Ovary (tissue), 3 donors: ENCODE results near the gene JAM2.

ENCODE experiments used
- CTCF ChIP-seq, 3 donors: fragments of 450-650 bp in 2 of 3; fragments of 200-600 bp in 1 of 3; IDR thresholded peaks; one replicate each; pipeline versions ENCODE4 v1.5.1 to v1.8.0; 2016 to 2022; ENCODE audit warnings: antibody characterized with exemption in 3 of 3, mild to moderate bottlenecking in 1 of 3
- EP300 ChIP-seq: sonication (generic); formaldehyde crosslinking; IDR thresholded peaks from one replicate; pipeline ENCODE4 v1.6.1; 2017; ENCODE audit warnings: antibody characterized with exemption
- donor health status: DM: no; HTN: no; CAD: no.

GRCh38 chr21:25750085-25750484 is 111.0 kb downstream of the JAM2 start:
- TF ChIP-seq CTCF (IDR thresholded peaks at IDR 0.05) (no peak), EP300 (no peak)
